Superior temporal gyrus (tissue), 1 donor: Measurements from ENCODE around the gene PCDHGB4.
"Not testable (repeated sequence)": the region's sequence is repeated elsewhere in the genome, so short reads cannot be mapped to it uniquely, and the experiment has no call there.

Experiments
- DNase-seq: peaks from one replicate; pipeline ENCODE4 v3.0.0-alpha.2; 2016; ENCODE audit errors: extremely low spot score

Gene PCDHGB4

DNA sequence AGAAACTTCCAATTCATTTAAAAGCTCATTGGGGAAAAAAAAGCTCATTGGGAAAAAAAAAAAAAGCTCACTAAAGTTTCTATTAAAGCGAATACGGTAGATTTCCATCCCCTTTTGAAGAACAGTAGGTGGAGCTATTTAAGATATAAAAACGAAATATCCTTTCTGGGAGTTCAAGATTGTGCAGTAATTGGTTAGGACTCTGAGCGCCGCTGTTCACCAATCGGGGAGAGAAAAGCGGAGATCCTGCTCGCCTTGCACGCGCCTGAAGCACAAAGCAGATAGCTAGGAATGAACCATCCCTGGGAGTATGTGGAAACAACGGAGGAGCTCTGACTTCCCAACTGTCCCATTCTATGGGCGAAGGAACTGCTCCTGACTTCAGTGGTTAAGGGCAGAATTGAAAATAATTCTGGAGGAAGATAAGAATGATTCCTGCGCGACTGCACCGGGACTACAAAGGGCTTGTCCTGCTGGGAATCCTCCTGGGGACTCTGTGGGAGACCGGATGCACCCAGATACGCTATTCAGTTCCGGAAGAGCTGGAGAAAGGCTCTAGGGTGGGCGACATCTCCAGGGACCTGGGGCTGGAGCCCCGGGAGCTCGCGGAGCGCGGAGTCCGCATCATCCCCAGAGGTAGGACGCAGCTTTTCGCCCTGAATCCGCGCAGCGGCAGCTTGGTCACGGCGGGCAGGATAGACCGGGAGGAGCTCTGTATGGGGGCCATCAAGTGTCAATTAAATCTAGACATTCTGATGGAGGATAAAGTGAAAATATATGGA lies 43.0 kb downstream of the PCDHGB4 start, which contains the start of gene PCDHGA12:
PCDHGA12 (plus strand) TSS at position 176 of the 782 bp plus-strand sequence; CDS start at position 429, 253 bp downstream.
- peak; percentile 20 for DNase-seq

DNA sequence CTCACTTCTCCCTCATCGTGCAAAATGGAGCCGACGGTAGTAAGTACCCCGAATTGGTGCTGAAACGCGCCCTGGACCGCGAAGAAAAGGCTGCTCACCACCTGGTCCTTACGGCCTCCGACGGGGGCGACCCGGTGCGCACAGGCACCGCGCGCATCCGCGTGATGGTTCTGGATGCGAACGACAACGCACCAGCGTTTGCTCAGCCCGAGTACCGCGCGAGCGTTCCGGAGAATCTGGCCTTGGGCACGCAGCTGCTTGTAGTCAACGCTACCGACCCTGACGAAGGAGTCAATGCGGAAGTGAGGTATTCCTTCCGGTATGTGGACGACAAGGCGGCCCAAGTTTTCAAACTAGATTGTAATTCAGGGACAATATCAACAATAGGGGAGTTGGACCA lies 43.8 kb downstream of the PCDHGB4 start:
- no peak for DNase-seq

DNA sequence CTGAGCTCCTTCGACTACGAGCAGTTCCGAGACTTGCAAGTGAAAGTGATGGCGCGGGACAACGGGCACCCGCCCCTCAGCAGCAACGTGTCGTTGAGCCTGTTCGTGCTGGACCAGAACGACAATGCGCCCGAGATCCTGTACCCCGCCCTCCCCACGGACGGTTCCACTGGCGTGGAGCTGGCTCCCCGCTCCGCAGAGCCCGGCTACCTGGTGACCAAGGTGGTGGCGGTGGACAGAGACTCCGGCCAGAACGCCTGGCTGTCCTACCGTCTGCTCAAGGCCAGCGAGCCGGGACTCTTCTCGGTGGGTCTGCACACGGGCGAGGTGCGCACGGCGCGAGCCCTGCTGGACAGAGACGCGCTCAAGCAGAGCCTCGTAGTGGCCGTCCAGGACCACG lies 44.8 kb downstream of the PCDHGB4 start:
- DNase-seq, result not testable (repeated sequence)

DNA sequence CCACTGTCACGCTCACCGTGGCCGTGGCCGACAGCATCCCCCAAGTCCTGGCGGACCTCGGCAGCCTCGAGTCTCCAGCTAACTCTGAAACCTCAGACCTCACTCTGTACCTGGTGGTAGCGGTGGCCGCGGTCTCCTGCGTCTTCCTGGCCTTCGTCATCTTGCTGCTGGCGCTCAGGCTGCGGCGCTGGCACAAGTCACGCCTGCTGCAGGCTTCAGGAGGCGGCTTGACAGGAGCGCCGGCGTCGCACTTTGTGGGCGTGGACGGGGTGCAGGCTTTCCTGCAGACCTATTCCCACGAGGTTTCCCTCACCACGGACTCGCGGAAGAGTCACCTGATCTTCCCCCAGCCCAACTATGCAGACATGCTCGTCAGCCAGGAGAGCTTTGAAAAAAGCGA lies 45.2 kb downstream of the PCDHGB4 start:
- DNase-seq, result not testable (repeated sequence)

DNA sequence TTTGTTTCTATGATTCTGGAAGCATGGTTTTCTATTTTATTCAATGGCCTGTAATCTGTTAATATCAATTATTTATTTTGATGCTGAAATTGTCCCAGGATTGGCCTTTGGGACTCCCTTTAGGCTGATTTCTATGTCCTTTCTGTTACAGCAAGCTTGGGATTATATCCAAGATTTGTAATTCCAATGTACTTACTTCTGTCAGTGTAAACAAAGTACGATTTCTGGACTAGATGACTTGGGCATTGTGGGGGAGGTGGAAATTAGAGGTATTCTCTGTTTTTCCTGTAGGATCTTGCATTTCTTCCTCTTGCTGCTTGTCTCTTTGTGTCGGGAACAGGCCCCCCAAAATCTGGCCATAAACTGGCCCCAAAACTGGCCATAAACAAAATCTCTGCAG lies 46.5 kb downstream of the PCDHGB4 start:
- DNase-seq, result no peak

DNA sequence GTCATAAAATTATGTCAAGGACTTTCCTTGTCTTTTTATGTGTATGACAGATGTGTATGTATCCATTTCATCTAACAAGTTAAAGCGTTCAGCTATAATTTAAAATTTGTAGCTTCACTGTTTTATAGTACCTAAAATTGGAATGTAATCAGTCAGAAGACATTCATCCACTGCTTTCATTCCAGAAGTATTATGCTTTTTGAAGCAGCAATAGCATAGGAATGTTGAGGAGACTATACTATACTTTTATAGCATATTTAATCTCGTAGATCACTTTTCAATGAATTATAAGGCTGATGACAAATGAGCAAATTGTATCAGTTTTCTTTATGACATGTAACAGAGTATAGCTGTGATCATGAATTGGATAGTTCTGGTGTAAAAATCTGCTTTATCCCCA lies 49.7 kb downstream of the PCDHGB4 start:
- no peak for DNase-seq

DNA sequence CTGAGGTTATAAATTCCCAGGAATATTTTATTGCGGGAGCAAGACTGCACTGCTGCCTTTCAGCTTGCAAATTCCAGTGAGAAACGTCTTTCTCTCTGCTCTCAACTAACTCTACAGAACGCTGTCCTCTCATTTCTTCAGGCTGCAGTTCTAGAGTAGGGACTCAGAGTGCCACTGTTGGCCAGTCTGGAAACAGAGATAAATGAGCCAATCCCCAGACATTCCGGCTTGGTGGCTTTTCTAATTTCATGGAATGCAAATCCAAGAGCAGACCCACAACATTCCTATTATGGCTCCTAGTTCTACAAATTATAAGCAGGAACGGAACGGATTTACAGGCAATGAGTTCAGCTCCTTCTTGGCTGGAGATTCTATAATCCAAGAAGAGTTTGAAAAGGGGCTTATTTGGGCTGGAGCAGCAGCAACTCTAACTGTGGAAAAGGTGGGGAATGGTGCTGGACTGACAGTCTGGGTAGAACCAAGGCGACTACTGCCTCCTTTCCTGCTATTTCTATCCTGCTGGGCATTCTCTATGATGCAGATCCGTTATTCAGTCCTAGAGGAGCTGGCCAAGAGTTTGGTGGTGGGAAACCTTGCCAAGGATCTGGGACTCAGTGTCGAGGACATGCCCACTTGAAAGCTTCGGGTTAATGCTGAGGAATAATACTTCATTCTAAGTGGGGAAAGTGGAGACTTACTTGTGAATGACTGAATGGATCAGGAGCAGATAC lies 52.1 kb downstream of the PCDHGB4 start:
- no peak for DNase-seq
